NCI-H2196 treated with DMSO at 0.1 percent for 48 hours (cell line): ENCODE results near the gene ARL6IP1.
A peak's percentile ranks its signal among the peaks of the same experiment; 100 is the strongest.
"Not testable (repeated sequence)": the region's sequence is repeated elsewhere in the genome, so short reads cannot be mapped to it uniquely, and the experiment has no call there.

Source experiments
- DNase-seq: peaks from one replicate; lab custom pipeline; 2025; ENCODE audit not compliant: unreplicated experiment; lab: John Stamatoyannopoulos, UW

Gene ARL6IP1

DNA sequence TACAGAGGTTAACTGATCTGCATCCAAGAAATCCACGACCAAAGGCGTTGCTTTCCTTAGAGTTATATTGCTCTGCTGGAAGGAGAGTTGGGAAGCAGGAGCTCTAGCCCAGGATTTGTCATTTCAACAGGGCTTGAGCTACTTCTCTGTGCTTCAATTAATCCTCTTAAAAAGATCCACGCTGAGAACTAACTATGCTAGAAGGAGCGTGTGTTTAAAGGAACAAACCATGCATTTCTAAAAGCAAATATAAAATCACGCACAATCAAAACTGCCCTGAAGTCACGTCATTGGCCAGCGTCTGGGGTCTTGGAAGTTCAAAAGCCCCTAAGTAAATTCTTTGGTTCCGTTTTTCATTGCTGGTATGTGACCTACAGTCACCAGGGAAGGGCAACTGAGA is 1.1 kb downstream of the ARL6IP1 start:
- no peak for DNase-seq

DNA sequence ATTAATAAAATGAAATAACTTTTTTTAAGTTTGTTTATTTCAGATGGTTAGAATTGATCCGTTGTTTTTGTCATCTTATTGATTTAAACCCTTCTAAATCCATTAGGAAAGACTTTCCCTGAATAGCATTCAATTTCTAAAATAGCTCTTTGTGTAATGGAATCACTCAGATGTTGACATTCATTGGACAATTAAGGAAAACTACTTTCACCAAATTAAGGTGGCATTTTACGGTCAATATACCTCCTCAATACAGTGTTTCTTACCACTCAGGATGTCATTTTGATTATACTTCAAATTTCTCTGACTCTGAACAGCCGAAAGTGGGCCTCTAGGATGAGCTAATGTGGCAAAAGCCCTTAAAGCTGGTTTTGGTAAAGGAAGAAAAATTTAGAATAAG is 1.8 kb downstream of the ARL6IP1 start:
- no peak for DNase-seq

- DNase-seq, result no peak
Measured at GRCh38 chr16:18797746-18798145, 3.6 kb downstream of the ARL6IP1 start.

GRCh38 chr16:18796377-18796776 is 5.0 kb downstream of the ARL6IP1 start:
- no peak for DNase-seq

- DNase-seq, result no peak
Measured at GRCh38 chr16:18792836-18793433, 8.4 kb downstream of the ARL6IP1 start.

GRCh38 chr16:18789850-18790706 is 11.3 kb downstream of the ARL6IP1 start, which contains the start of gene RPS15A:
TSS of gene RPS15A (minus strand) at chr16:18790334. CDS start at chr16:18789113, 1,221 bp downstream.
- peak; percentile 94 for DNase-seq

- DNase-seq, result no peak
Measured at GRCh38 chr16:18789515-18789849, 11.9 kb downstream of the ARL6IP1 start.

GRCh38 chr16:18788828-18789514 is 12.4 kb downstream of the ARL6IP1 start:
- no peak for DNase-seq

DNA sequence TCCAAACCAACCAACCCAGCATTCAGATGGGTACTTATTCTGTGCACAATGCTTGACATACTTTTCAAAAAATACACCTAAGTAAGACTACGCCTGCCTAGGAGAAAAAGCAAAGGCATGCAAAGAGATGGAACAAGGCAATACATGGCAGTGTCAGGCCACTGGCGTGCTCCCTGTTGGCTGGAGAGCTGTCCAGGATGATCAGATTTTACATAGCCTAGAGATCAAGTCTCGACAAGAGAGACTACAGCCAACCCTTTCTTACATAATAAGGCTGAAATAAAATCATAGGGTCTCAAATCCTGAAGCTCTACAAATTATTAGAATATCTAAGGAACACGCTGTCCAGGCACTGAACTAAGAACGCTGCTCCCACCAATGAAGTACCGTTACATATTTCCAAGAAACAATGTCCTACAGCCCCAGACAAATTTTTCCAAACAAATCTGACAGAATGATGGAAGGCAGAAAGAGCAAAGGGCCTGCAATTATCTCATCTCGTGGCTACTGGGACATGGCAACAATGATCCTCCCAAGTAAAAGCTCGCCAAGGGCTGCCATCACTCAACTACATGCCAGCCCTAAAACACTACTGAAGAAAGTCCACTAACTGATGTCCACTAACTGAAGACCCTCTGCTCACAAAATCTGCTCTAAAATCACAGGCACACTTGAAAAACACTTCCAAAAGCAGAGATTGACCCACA is 16.3 kb downstream of the ARL6IP1 start:
- DNase-seq, result no peak

DNA sequence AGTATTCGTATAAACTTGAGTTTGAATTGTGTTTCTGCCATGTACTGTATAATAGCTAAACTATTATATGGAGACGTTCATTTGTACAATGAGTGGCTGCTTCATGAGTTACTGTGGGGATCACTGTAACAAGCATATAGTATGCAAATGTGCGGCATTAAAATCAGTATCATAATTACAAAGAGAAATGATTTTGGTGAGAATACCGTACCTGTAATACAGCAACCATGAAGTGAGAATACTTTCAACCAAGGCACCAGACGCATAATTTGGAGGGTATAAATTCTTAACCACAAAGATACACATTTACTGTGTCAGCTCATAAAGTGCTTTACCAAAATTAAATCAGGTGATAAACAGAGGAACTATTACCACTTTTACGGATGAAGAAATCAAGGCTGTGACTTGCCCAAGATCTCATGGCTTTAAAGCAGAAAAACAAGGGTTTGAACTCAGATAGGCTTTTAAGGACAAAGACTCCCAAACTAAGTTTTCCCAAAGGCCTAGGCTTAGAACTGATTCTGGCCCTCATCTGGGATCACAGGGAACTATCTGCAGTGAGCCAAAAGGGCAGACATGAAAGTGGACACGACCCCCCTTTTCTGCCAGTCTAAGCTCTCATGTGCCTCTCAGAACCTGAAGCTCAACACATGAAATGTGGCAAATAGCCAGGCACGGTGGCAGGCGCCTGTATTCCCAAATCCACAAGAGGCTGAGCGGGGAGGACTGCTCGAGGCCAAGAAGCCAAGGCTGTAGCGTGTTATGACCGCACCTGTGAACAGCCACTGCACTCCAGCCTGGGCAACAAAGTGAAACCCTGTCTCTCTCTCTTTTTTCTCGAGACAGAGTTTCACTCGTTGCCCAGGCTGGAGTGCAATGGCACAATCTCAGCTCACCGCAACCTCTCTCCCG is 17.7 kb downstream of the ARL6IP1 start:
- no peak for DNase-seq

DNA sequence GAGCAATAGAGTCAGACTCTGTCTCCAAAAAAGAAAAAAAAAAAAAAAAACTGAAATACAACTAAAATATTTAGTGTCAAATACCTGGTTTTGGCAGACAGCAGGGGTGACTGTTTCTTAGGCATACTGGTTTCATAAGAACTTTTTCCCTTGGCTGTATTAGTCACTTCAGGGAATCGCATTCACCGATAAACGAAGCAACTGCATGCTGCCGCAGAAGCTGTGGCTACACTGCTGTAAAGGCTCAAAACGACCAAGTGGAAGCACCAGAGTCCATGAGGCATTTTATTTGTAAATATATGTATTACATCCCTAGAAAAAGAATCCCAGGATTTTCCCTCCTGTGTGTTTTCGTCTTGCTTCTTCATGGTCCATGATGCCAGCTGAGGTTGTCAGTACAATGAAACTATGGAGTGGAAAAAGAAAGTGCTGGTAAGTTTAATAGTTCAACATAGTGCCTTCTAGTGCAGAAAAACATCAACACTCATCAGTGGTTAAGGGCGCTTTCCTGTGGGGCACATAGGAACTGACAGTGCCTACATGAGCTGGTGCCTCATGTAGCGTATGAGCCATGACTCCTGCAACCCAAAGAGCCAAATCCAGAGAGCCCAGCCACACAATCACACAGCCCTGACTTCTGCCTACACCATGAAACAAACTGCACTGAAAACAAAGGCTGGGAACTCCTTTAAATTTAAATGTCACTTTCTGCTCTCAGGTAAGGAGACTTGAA is 18.5 kb downstream of the ARL6IP1 start:
- no peak for DNase-seq

- not testable (repeated sequence) for DNase-seq
Measured at GRCh38 chr16:18781232-18781631, 20.1 kb downstream of the ARL6IP1 start.

DNA sequence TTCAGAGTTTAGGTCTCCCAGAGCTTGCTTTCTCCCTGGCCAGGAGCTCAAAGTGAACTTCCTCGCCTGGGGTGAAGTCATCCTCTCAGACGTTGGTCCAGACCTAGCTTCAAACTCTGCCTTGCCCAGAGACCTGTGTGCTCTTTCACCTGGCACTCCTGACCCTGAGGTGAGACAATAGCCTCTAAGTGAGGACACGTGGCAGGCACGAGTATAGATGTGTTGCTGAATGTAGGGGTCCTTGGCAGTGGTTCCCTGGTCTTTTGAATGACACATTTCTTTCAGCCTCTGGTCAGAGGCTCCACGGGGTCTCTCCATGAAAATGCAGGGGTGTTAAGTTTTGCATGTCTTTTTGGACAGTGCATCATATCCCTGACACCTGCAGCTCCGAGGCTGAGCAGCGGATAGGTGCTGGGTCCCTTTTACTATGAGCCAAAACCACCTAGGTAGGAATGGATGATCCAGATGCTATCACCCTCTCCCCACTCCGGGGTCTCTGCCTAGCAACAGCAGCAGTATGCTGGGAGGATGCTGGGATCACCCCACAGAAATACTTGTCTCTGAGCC is 20.8 kb downstream of the ARL6IP1 start:
- DNase-seq, result not testable (repeated sequence)

DNA sequence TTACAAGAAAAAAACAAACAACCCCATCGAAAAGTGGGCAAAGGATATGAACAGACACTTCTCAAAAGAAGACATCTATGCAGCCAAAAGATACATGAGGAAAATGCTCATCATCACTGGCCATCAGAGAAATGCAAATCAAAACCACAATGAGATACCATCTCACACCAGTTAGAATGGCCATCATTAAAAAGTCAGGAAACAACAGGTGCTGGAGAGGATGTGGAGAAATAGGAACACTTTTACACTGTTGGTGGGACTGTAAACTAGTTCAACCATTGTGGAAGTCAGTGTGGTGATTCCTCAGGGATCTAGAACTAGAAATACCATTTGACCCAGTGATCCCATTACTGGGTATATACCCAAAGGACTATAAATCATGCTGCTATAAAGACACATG is 23.7 kb downstream of the ARL6IP1 start:
- DNase-seq, result not testable (repeated sequence)

DNA sequence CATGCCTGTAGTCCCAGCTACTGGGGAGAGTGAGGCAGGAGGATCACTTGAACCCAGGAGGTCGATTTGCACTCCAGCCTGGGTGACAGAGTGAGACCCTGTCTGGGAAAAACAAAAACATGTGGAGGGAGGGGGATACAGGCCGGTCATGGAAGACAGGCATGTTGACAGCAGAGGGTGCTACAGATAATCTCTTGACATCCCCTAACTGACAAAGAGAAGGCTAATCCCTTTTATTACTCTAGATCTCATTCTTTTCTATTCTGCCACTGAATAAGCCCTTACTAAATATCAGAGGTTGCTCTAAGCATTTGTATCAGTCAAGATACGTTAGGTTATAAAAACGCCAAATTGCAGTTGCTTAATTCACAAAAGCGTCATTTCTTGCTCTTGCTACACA is 25.0 kb downstream of the ARL6IP1 start:
- not testable (repeated sequence) for DNase-seq

- DNase-seq, result not testable (repeated sequence)
Measured at GRCh38 chr16:18774651-18775050, 26.7 kb downstream of the ARL6IP1 start.

- not testable (repeated sequence) for DNase-seq
Measured at GRCh38 chr16:18772171-18772570, 29.2 kb downstream of the ARL6IP1 start.

- DNase-seq, result not testable (repeated sequence)
Measured at GRCh38 chr16:18770336-18770962, 30.9 kb downstream of the ARL6IP1 start.

DNA sequence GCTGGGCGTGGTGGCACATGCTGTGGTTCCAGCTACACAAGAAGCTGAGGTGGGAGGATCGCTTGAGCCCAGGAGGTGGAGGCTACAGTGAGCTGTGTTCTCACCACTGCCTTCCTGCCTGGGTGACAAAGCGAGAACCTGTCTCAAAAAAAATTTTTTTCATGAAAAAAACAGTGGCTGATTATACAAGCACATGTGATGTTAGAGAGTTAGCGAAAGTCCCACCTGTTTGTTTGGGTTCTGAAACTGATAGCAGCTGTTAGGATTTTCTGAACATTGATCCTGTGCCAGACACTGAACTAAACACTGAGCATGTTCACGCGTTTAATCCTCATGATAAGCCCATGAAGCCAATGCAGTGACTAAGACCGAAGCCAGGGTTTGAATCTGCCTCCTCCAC is 34.1 kb downstream of the ARL6IP1 start:
- DNase-seq, result not testable (repeated sequence)
